GM04504 (cell line): ENCODE results near the gene EXOSC3.
"Not testable (repeated sequence)": the region's sequence is repeated elsewhere in the genome, so short reads cannot be mapped to it uniquely, and the experiment has no call there.

Experiments used
- DNase-seq: peaks from one replicate; pipeline ENCODE4 v3.0.0-alpha.2; 2012; ENCODE audit warnings: low read depth

The EXOSC3 gene

GRCh38 chr9:37775216-37775919 lies 9.5 kb downstream of the EXOSC3 start:
- DNase-seq = no peak

GRCh38 chr9:37769995-37770394 lies 14.9 kb downstream of the EXOSC3 start:
- DNase-seq = no peak

- DNase-seq = no peak
Measured at GRCh38 chr9:37769306-37769705, 15.6 kb downstream of the EXOSC3 start.

- not testable (repeated sequence) for DNase-seq
Measured at GRCh38 chr9:37765263-37765662, 19.6 kb downstream of the EXOSC3 start.

- no peak for DNase-seq
Measured at GRCh38 chr9:37761511-37761910, 23.4 kb downstream of the EXOSC3 start.

GRCh38 chr9:37760416-37761161 lies 24.3 kb downstream of the EXOSC3 start:
- DNase-seq = no peak

GRCh38 chr9:37758747-37759146 lies 26.1 kb downstream of the EXOSC3 start:
- no peak for DNase-seq

GRCh38 chr9:37753489-37754190 lies 31.2 kb downstream of the EXOSC3 start, which contains the start of gene TRMT10B:
Gene TRMT10B, plus strand, starts transcription at chr9:37753805. Its CDS starts 8,127 bp downstream, at chr9:37761932.
- DNase-seq = peak; percentile 28

- DNase-seq = no peak
Measured at GRCh38 chr9:37752642-37753488, 32.0 kb downstream of the EXOSC3 start.

GRCh38 chr9:37752112-37752511 lies 32.8 kb downstream of the EXOSC3 start:
- DNase-seq = not testable (repeated sequence)

GRCh38 chr9:37751704-37752103 lies 33.2 kb downstream of the EXOSC3 start:
- not testable (repeated sequence) for DNase-seq

- DNase-seq = no peak
Measured at GRCh38 chr9:37751186-37751585, 33.7 kb downstream of the EXOSC3 start.

GRCh38 chr9:37749129-37749528 lies 35.7 kb downstream of the EXOSC3 start:
- DNase-seq = no peak

GRCh38 chr9:37747271-37747753 lies 37.6 kb downstream of the EXOSC3 start:
- peak; percentile 25 for DNase-seq

GRCh38 chr9:37746448-37747270 lies 38.2 kb downstream of the EXOSC3 start:
- DNase-seq = no peak

GRCh38 chr9:37745970-37746369 lies 38.9 kb downstream of the EXOSC3 start:
- no peak for DNase-seq

- no peak for DNase-seq
Measured at GRCh38 chr9:37740631-37741328, 44.1 kb downstream of the EXOSC3 start.

- no peak for DNase-seq
Measured at GRCh38 chr9:37740128-37740527, 44.7 kb downstream of the EXOSC3 start.

- no peak for DNase-seq
Measured at GRCh38 chr9:37739222-37739621, 45.6 kb downstream of the EXOSC3 start.

GRCh38 chr9:37732952-37733351 lies 51.9 kb downstream of the EXOSC3 start:
- DNase-seq = no peak
